ENCODE results near the gene POC1A.

The POC1A gene

DNA sequence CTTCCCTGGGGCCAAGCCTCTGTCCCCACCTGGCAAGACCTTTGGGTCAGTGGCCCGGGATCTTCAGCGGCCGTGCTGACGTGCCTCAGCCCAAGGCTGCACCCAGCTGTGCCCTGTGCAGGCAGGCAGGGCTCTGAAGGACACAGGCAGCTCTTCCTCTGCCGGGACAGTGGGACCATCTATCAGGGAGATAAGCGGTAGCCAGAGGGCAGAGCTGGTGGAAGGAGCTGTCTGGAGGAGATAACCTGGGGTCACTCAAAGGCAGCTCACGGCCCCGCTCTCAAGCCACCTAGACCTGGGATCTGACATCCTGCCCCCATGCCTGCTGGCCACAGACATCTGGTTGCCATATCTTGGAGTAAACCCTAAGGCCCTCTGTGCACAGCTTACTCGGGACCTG lies 125.2 kb downstream of the POC1A start:
- DNase-seq (ENCODE audit: low spot score): no peak
- in situ Hi-C loops (cut with MboI; ENCODE audit: low sequenced_read_pairs, unreplicated experiment): no loop called here

GRCh38 chr3:52028572-52028971 lies 125.7 kb downstream of the POC1A start:
- no peak for DNase-seq (ENCODE audit: low spot score)
- no peak for TF ChIP-seq CTCF (IDR thresholded peaks at IDR 0.05; ENCODE audit: borderline replicate concordance, control extremely low read depth, extremely low read depth, insufficient read depth, missing control alignments)
- in situ Hi-C loops (cut with MboI; ENCODE audit: low sequenced_read_pairs, unreplicated experiment): no loop called here

More for the DNA sequence above, 125.2 kb downstream of the POC1A start:
- TF ChIP-seq CTCF (IDR thresholded peaks at IDR 0.05; ENCODE audit: borderline replicate concordance, control extremely low read depth, extremely low read depth, insufficient read depth, missing control alignments): no peak

DNA sequence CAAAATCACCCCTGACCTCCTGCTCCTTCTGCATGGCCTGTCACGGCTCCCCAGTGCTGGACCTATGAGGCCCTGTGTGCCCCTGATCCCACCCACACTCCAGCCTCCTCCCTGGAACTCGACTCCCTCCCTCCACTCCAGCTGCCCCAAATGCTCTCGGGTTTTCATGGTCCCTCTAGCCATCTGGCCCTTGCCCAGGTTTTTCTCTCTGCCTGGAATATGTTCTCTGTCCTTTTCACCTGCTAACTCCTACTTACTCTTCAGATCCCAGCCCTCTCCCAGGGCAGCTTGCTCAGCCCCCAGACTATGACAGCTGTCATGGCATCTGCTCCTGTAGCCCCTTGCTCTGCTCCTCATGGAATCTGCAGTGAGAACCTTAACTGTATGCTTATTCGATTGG lies 128.2 kb downstream of the POC1A start:
- in situ Hi-C loops (cut with MboI; ENCODE audit: low sequenced_read_pairs, unreplicated experiment): no loop called here
- TF ChIP-seq CTCF (IDR thresholded peaks at IDR 0.05; ENCODE audit: borderline replicate concordance, control extremely low read depth, extremely low read depth, insufficient read depth, missing control alignments): no peak
- DNase-seq (ENCODE audit: low spot score): no peak

DNA sequence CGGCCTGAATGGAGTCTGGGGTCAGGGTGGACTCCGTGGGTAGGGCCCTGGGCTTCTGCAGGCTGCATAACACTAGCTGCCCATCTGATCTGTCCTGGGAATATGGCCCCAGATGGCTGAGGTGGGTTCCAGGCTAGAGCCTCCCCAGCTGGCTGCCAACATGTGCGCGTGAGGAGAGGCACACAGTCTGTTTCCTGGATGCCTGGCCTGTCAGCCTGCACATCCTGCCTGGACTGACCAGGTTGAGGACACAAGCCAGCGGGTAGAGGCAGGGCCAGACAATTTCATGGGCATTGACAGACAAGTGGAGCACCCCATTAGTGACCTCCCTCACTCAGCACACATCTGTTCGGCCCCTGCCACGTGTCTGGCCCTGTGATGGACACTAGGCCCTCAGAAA lies 128.8 kb downstream of the POC1A start:
- in situ Hi-C loops (cut with MboI; ENCODE audit: low sequenced_read_pairs, unreplicated experiment): no loop called here
- DNase-seq (ENCODE audit: low spot score): no peak

More for the DNA sequence above, 128.8 kb downstream of the POC1A start:
- TF ChIP-seq CTCF (IDR thresholded peaks at IDR 0.05; ENCODE audit: borderline replicate concordance, control extremely low read depth, extremely low read depth, insufficient read depth, missing control alignments): no peak
